ENCODE results near the gene AMER2. TPM values are rescaled to one million over a fixed set of nuclear protein-coding genes. Genes with fewer than 3 reads are reported as not detected.

AMER2 gene, protein sequence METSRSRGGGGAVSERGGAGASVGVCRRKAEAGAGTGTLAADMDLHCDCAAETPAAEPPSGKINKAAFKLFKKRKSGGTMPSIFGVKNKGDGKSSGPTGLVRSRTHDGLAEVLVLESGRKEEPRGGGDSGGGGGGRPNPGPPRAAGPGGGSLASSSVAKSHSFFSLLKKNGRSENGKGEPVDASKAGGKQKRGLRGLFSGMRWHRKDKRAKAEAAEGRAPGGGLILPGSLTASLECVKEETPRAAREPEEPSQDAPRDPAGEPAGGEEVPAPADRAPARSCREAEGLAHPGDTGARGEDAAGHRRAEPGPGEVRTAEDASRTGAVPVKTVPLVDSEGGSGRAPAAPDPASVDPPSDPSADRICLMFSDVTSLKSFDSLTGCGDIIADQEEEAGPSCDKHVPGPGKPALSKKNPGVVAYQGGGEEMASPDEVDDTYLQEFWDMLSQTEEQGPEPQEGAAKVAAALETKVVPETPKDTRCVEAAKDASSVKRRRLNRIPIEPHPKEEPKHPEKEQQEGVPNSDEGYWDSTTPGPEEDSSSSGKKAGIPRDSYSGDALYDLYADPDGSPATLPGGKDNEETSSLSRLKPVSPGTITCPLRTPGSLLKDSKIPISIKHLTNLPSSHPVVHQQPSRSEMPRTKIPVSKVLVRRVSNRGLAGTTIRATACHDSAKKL
- total RNA-seq (1.3 TPM), polyA plus RNA-seq (0.01 TPM)

GRCh38 chr13:25171517-25172302 lies at the start of gene AMER2:
TSS of gene AMER2 (minus strand) at chr13:25172288. CDS start at chr13:25171619, 669 bp downstream.
- Histone ChIP-seq H3K36me3 (ENCODE audit: insufficient read depth) (no peaks in the 10 kb centered on the region), H3K4me1 (ENCODE audit: insufficient read depth) (no peaks in the 10 kb centered on the region), H3K27ac (ENCODE audit: low read depth) (no peak within 1 kb of the TSS), H3K4me3 (ENCODE audit: low read depth, low read length) (peak within 1 kb of the TSS; percentile 36)
- DNase-seq (ENCODE audit: extremely low spot score) = peak; percentile 35
- WGBS = 4% methylated on average over 50 of the region's 50 CpGs

DNA sequence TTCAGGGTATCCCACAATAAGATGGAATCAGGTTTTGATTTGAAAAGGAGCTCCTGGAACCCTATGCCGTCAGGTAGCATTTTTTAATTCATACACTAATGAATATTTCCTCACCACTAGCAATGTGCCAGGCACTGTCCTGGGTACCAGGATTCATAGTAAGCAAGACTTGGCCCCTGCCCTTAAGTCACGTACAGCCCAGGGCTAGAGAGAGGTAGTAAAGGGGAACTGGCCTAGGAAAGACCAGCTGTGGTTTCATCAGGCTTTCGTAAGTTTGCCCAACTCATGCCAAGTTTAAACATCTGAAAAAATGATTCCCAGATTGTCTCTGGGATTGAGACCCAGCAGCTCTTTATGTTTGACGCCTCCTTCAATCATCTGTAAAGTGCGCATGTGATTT lies 45.9 kb upstream of the AMER2 start:
- Histone ChIP-seq H3K4me3 (ENCODE audit: low read depth, low read length) (no peak overlapping the region), H3K27ac (ENCODE audit: low read depth) (no peak overlapping the region), H3K36me3 (ENCODE audit: insufficient read depth) (no peaks in the 10 kb centered on the region), H3K4me1 (ENCODE audit: insufficient read depth) (no peaks in the 10 kb centered on the region)
- 75% methylated on average over 5 of the region's 5 CpGs for WGBS
- DNase-seq (ENCODE audit: extremely low spot score) = no peak

GRCh38 chr13:25217023-25217885 lies 45.2 kb upstream of the AMER2 start:
- DNase-seq (ENCODE audit: extremely low spot score) = no peak
- Histone ChIP-seq H3K36me3 (ENCODE audit: insufficient read depth) (no peaks in the 10 kb centered on the region), H3K4me3 (ENCODE audit: low read depth, low read length) (no peak overlapping the region), H3K4me1 (ENCODE audit: insufficient read depth) (no peaks in the 10 kb centered on the region), H3K27ac (ENCODE audit: low read depth) (no peak overlapping the region)
- 58% methylated on average over 12 of the region's 12 CpGs for WGBS

GRCh38 chr13:25215253-25215575 lies 43.1 kb upstream of the AMER2 start:
- no peak overlapping the region for H3K4me3 ChIP-seq (ENCODE audit: low read depth, low read length)
- 59% methylated on average over 3 of the region's 3 CpGs for WGBS

GRCh38 chr13:25214491-25215252 lies 42.6 kb upstream of the AMER2 start:
- H3K27ac ChIP-seq (ENCODE audit: low read depth) = no peak overlapping the region
- no peaks in the 10 kb centered on the region for H3K36me3 ChIP-seq (ENCODE audit: insufficient read depth)
- peak; percentile 42 for DNase-seq (ENCODE audit: extremely low spot score)
- WGBS = 40% methylated on average over 6 of the region's 6 CpGs
- no peaks in the 10 kb centered on the region for H3K4me1 ChIP-seq (ENCODE audit: insufficient read depth)
- H3K4me3 ChIP-seq (ENCODE audit: low read depth, low read length) = no peak overlapping the region

More at GRCh38 chr13:25215253-25215575, 43.1 kb upstream of the AMER2 start:
- no peak overlapping the region for H3K27ac ChIP-seq (ENCODE audit: low read depth)
- no peak for DNase-seq (ENCODE audit: extremely low spot score)
- no peaks in the 10 kb centered on the region for H3K36me3 ChIP-seq (ENCODE audit: insufficient read depth)
- H3K4me1 ChIP-seq (ENCODE audit: insufficient read depth) = no peaks in the 10 kb centered on the region

GRCh38 chr13:25213715-25214114 lies 41.6 kb upstream of the AMER2 start:
- WGBS = 78% methylated on average over 2 of the region's 2 CpGs
- H3K27ac ChIP-seq (ENCODE audit: low read depth) = no peak overlapping the region
- H3K4me3 ChIP-seq (ENCODE audit: low read depth, low read length) = no peak overlapping the region
- DNase-seq (ENCODE audit: extremely low spot score) = peak; percentile 8
- H3K36me3 ChIP-seq (ENCODE audit: insufficient read depth) = no peaks in the 10 kb centered on the region
- H3K4me1 ChIP-seq (ENCODE audit: insufficient read depth) = no peaks in the 10 kb centered on the region

DNA sequence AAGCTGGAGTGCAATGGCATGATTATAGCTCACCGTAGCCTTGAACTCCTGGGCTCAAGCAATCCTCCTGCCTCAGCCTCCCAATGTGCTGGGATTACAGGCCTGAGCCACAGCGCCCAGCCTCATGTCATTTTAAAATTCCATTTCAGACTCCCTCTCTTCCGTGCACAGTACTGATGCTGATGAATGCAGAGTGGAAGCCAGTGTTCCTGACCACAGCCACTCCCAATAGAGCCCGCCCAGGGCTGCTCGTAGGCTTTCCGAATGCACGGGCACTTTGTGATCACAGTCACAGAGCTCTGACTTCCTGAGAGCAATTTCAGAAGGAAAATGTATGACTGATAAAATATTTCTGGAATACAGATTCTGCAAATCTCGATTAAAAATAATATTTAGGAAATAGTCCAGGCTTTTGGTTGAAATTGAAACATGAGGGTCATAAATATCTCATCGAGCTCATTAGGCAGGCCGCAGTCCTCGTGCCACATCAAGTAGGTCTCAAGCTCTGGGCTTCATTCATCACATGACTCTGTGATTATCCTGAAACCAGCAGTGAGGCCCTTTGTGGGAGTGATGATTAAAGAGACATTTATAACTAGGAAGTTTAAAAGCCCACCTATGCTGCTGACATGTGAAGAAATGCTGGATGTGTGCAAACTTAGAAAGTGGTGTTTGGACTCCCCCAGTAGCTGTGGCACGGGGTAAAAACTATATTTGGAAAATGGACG lies 38.9 kb upstream of the AMER2 start:
- Histone ChIP-seq H3K4me3 (ENCODE audit: low read depth, low read length) (no peak overlapping the region), H3K36me3 (ENCODE audit: insufficient read depth) (no peaks in the 10 kb centered on the region), H3K27ac (ENCODE audit: low read depth) (no peak overlapping the region), H3K4me1 (ENCODE audit: insufficient read depth) (no peaks in the 10 kb centered on the region)
- no peak for DNase-seq (ENCODE audit: extremely low spot score)
- 58% methylated on average over 13 of the region's 13 CpGs for WGBS

DNA sequence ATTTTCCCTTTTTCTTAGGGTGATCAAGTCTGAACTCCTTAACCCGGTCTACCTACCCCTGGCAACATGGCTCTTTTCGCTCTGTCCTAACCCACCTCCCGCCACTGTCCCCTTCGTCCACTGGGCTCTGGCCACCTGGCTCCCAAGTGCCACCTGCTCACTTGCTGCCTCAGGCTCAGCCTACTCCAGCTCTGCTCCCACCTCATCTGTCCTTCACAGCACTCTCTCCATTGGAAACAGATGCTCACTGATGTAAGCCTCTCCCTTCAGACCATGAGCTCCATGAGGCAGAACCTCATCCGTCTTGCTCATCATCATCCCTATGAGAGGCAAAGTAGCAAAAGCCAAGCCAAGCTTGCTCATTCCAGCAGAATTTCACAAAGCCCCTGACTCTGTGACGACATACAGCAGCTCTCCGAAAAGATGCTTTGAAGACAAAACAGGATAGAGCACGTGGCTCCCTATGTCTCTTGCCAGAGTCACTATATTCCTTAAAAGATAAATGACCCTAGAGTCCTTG lies 35.3 kb upstream of the AMER2 start:
- no peaks in the 10 kb centered on the region for H3K36me3 ChIP-seq (ENCODE audit: insufficient read depth)
- DNase-seq (ENCODE audit: extremely low spot score) = no peak
- H3K4me1 ChIP-seq (ENCODE audit: insufficient read depth) = no peaks in the 10 kb centered on the region
- H3K27ac ChIP-seq (ENCODE audit: low read depth) = no peak overlapping the region
- 82% methylated on average over 8 of the region's 8 CpGs for WGBS
- no peak overlapping the region for H3K4me3 ChIP-seq (ENCODE audit: low read depth, low read length)

GRCh38 chr13:25204863-25205262 lies 32.8 kb upstream of the AMER2 start:
- WGBS = 88% methylated on average over 4 of the region's 4 CpGs
- Histone ChIP-seq H3K27ac (ENCODE audit: low read depth) (no peak overlapping the region), H3K4me3 (ENCODE audit: low read depth, low read length) (no peak overlapping the region), H3K36me3 (ENCODE audit: insufficient read depth) (no peaks in the 10 kb centered on the region), H3K4me1 (ENCODE audit: insufficient read depth) (no peaks in the 10 kb centered on the region)
- DNase-seq (ENCODE audit: extremely low spot score) = no peak

DNA sequence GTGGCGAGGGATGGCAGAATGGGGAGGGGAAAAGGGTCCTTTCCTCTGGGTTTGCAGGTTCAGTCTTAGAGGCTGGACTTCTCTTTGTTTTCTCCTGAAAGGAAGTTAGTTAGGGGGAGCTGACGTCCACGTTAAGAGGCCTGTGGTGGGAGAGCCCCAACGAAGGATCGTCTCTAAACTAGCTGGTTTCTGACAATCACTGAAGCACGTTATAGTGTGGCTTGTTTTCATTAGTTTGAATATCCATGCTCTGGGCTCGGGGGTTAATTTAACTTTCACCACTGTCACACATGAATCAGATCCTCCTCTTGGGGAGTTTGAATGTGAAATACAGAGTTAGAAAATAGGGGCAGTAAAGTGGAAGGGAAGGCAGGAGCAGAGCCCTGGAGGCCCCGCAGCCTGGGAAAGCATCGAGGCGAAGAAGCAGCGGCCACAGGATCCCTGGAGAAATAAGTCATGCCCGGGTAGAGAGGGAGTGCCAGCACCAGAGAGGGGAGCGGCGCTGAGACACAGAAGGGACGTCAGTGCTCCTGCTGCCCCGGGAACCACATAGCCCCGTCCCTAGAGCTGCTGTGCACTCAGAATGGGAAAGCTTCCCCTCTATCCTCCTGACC lies 31.1 kb upstream of the AMER2 start:
- Histone ChIP-seq H3K4me3 (ENCODE audit: low read depth, low read length) (no peak overlapping the region), H3K4me1 (ENCODE audit: insufficient read depth) (no peaks in the 10 kb centered on the region), H3K27ac (ENCODE audit: low read depth) (no peak overlapping the region), H3K36me3 (ENCODE audit: insufficient read depth) (no peaks in the 10 kb centered on the region)
- no peak for DNase-seq (ENCODE audit: extremely low spot score)
- WGBS = 38% methylated on average over 17 of the region's 17 CpGs

DNA sequence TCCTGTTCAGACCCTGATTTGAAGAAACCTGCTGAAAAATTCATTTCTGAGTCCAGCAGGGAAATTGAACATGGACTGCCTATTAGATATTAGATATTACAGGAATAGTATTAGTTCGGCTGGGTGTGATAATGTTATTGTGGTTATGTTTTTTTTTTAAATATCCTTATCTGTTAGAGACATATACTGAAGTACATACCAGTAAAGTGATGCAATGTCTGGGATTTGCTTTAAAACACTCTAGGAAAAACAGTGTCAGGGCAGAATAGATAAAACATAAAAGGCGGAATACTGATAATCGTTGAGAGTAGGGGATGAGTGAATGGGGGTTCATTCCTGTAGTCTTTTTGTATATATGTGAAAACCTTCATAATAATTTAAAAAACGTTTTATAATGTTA lies 28.7 kb upstream of the AMER2 start:
- H3K4me3 ChIP-seq (ENCODE audit: low read depth, low read length) = no peak overlapping the region
- H3K36me3 ChIP-seq (ENCODE audit: insufficient read depth) = no peaks in the 10 kb centered on the region
- WGBS = 27% methylated on average over 4 of the region's 4 CpGs

More for the DNA sequence above, 28.7 kb upstream of the AMER2 start:
- no peak for DNase-seq (ENCODE audit: extremely low spot score)
- H3K4me1 ChIP-seq (ENCODE audit: insufficient read depth) = no peaks in the 10 kb centered on the region
- no peak overlapping the region for H3K27ac ChIP-seq (ENCODE audit: low read depth)

Data from urinary bladder (tissue), 4 donors.